HG03521 (cell line): ENCODE results near the gene LRRC41.
"Not testable (repeated sequence)": the region's sequence is repeated elsewhere in the genome, so short reads cannot be mapped to it uniquely, and the experiment has no call there.

Experiments used
- ATAC-seq: cut with Tn5 transposase; IDR thresholded peaks from one replicate; pipeline ENCODE4 v1.9.1; 2021; ENCODE audit warnings: mild to moderate bottlenecking, moderate library complexity; ENCODE audit not compliant: unreplicated experiment

The LRRC41 gene, protein sequence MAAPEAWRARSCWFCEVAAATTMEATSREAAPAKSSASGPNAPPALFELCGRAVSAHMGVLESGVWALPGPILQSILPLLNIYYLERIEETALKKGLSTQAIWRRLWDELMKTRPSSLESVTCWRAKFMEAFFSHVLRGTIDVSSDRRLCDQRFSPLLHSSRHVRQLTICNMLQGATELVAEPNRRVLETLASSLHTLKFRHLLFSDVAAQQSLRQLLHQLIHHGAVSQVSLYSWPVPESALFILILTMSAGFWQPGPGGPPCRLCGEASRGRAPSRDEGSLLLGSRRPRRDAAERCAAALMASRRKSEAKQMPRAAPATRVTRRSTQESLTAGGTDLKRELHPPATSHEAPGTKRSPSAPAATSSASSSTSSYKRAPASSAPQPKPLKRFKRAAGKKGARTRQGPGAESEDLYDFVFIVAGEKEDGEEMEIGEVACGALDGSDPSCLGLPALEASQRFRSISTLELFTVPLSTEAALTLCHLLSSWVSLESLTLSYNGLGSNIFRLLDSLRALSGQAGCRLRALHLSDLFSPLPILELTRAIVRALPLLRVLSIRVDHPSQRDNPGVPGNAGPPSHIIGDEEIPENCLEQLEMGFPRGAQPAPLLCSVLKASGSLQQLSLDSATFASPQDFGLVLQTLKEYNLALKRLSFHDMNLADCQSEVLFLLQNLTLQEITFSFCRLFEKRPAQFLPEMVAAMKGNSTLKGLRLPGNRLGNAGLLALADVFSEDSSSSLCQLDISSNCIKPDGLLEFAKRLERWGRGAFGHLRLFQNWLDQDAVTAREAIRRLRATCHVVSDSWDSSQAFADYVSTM

GRCh38 chr1:46303038-46303871 lies at the start of gene LRRC41, which contains the start of gene UQCRH:
LRRC41 (minus strand) TSS chr1:46303616; CDS start chr1:46303322, 294 bp downstream.
UQCRH (plus strand) TSS chr1:46303698; CDS start chr1:46303767, 69 bp downstream.
- ATAC-seq = peak; percentile 72

GRCh38 chr1:46352363-46352762 lies 48.9 kb upstream of the LRRC41 start:
- ATAC-seq = no peak

GRCh38 chr1:46345281-46345680 lies 41.9 kb upstream of the LRRC41 start:
- no peak for ATAC-seq

DNA sequence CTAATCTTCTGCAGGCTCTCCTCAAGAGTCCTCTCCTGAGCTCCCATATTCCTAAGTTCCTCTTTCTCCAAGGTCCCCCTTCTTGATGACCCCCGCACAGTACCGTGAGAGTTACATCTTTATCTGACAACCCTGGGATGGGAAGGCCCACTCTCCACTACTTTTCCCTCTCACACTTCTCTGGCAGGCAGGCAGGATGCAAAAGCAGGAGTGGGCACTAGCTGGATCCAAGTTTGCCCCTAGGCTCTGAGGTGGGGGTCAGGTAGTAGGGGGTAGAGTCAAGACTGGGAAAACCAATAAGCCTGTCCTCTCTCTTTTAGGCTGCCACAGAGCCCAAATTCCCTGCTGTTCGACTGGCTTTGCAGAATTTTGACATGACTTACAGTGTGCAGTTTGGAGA lies 41.1 kb upstream of the LRRC41 start:
- ATAC-seq = no peak

GRCh38 chr1:46343705-46344104 lies 40.3 kb upstream of the LRRC41 start:
- ATAC-seq = no peak

- no peak for ATAC-seq
Measured at GRCh38 chr1:46343351-46343695, 39.9 kb upstream of the LRRC41 start.

DNA sequence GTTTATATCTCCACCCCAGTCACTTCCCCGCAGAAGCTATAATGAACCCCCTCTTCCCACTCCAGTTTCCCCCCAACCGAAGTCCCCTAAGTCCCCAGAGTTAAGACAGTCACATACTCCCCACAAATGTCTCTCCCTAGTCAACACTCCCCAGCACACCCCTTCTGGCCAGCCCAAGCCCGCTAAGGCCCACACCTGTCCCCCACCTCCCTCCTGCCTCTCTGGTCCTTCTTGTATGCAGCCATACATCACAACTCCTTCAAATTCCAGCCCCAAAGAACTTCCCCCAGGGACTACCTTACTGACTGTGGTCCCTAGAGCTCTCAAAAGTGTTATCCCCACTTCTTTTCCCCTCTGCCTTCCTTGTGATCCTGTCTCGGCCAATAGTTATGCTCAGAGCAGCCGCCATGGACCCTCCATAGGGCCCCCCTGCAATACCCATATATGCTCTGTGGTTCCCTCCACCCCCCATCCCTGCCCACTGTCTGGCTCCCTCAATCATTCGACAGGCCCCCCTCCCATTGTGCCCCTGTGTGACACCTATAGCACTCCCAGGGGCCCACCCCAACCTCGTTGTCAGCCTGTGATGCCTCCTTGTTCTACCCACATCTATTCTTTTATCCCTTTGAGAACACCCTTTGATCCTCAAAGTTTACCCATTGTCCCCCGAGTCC lies 39.4 kb upstream of the LRRC41 start:
- no peak for ATAC-seq

DNA sequence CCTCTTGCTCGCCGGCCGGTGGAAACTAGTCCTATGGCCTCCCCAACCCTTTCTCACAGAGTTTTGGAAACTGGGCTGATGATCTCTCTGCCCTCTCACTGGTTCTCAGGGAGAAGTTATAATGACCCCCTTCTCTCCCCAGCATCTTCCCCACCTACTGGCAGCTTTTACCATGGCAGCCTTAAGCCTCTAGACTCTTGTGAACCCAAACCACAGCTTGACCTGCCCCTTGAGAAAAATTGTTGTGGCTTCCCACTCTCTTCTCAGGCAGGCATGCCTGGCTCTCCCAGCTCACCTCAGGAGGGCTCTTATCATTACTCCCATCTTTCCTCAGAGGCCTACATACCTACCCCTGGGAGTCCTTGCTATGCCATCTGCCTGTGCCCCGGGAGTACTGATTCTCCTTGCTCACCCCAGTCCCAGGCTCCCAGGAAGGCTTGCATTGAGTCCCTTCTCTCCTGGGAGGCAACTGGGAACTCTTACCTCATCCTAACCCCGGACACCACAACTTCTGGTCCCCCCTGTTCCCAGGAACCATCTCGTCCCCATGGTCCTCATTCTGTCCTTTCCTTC lies 38.8 kb upstream of the LRRC41 start:
- no peak for ATAC-seq

DNA sequence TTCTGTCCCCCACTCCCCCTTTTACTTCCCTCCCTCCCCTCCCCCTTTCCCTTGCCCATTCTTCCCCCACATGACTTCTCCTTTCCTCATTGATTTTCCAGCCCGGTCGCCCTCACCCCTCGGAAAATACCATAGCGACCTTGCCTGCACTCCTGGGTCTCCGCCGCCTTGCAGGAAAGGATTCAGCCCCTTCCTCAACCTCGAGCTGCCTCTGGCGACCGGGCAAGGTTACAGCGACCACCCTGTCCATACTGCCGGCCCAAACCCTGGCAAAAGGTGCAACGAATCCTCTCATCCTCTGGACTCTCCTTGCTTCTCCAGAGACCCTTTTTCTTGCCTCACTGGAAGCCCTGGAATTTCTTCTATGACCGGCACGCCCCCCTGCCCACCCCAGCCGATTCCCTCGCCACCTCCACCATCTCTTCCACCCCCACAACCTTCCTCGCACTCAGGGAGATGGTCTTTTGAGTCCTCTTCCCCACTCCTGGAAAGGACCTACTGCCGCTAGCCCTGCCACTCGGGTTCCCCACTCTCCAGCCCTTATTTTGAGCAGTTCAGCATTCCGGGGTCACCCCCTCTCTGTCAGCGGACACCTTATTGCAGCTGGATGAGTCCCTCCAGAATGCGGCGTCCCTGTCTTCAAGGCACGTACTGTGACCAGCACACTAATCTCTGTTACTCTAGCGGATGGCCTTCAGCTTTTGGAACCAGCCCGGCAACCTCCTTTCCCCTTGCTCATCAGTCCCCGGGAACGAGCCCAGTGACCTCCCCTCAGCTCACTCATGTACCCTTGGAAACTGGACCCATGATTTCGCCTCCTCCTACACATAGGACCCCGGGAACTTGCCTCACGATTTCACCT lies 38.0 kb upstream of the LRRC41 start:
- no peak for ATAC-seq

GRCh38 chr1:46340404-46341221 lies 37.2 kb upstream of the LRRC41 start, which contains the start of gene NSUN4:
NSUN4 (plus strand) TSS chr1:46340807; CDS start chr1:46340827, 20 bp downstream.
- ATAC-seq = peak; percentile 58

DNA sequence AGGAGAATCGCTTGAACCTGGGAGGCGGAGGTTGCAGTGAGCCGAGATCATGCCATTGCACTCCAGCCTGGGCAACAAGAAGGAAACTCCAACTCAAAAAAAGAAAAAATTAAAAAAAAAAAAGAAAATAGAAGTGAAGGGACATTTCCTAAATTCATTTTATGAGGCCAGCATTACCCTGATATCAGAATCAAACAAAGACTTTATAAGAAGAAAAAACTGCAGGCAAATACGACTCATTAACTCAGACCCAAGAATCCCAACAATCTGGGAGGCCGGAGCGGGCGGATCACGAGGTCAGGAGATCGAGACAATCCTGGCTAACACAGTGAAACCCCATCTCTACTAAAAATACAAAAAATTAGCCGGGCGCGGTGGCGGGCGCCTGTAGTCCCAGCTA lies 34.0 kb upstream of the LRRC41 start:
- ATAC-seq = not testable (repeated sequence)

GRCh38 chr1:46335081-46335480 lies 31.7 kb upstream of the LRRC41 start:
- no peak for ATAC-seq

DNA sequence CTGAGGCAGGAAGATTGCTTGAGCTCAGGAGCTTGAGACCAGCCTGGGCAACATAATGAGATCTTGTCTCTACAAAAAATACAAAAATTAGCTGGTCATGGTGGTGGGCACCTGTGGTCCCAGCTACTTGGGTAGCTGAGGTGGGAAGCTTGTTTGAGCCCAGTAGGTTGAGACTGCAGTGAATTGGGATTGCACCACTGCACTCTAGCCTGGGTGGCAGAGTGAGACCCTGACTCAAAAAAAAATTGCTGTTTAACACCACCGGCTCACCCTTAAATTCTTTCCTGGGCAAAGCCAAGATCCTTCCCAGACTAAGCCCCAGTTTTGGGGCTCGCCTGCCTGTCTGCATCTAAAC lies 30.6 kb upstream of the LRRC41 start:
- no peak for ATAC-seq

DNA sequence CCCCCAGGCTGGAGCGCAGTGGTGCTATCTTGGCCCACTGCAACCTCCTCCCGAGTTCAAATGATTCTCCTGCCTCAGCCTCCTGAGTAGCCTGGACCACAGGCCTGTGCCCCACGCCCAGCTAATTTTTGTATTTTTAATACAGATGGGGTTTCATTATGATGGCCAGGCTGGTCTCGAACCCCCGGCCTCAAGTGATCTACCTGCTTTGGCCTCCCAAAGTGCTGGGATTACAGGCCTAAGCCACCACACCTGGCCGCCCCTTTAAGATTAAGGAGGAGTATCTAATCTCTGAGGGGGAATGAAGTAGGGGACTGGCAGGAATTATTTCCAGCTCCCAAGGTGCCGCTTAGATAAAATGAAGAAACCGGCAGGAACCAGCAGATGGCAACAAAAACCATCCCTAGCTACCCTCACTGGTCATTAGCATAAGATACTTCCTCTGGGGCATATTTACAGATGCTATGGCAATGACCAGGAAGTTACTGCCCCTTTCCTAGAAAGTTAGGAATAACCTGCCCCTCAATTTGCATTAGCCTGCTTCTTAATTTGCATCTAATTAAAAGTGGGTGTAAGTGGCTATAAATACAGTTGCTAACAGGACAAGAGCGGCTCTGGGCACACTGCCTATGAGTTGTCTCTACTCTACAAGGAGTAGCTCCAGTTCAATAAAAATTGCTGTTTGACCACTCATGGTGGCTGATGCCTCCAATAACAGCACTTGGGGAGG lies 30.0 kb upstream of the LRRC41 start:
- ATAC-seq = peak; percentile 67

DNA sequence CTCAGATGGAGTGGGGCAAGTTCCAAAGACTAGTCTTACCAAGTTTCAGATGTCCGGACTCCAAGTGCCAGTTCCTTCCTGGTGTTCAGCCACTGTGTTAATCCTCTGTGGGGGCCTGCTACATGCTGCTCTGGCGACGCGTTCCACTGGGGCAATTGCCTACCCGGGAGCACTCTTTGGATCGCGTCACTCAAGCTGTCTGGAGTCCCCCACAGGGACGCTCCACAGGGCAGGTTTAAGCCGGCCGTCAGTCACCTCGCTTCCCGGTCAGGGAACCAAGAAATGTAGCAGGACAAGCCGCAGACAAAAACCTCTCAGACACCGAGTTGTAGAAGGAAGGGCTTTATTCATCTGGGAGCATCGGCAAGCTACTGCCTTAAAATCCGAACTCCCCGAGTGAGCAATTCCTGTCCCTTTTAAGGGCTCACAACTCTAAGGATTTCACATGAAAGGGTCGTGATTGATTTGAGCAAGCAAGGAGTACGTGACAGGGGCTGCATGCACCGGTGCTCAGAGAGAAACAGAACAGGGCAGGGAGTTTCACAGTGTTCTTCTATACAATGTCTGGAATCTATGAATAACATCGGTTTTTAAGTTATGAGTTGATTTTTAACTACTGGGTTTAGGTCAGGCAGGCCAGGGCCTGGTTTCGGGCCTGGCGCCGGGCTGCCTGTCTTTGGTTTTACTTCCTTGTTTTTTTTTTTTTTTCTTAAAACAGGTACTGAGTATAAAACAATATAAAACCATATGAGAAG lies 28.5 kb upstream of the LRRC41 start:
- not testable (repeated sequence) for ATAC-seq

DNA sequence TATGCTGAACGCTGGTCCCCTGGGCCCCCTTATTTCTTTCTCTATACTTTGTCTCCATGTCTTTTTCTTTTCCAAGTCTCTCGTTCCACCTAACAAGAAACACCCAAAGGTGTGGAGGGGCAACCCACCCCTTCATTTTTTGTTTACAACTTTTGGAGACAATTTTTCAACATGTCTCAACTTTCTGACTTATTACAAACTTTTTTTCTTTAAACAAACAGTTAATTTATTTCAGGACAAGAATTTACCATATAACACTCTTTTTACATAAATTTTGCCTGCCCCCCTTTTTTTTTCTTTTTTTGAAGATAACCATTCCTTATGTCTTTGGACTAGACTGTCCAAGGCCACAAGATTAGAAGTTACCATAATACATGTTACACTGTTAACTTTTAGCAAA lies 27.0 kb upstream of the LRRC41 start:
- not testable (repeated sequence) for ATAC-seq

DNA sequence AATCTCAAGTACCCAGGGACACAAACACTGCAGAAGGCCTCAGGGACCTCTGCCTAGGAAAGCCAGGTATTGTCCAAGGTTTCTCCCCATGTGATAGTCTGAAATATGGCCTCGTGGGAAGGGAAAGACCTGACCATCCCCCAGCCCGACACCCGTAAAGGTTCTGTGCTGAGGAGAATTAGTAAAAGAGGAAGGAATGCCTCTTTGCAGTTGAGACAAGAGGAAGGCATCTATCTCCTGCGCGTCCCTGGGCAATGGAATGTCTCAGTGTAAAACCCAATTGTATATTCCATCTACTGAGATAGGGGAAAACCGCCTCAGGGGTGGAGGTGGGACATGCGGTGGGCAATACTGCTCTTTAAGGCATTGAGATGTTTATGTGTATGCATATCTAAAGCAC lies 26.4 kb upstream of the LRRC41 start:
- not testable (repeated sequence) for ATAC-seq
